ENCODE measurements around the gene AFF1.

GRCh38 chr4:87012265-87012953 lies 77.6 kb downstream of the AFF1 start:
- no peak for TF ChIP-seq POLR2AphosphoS5 (IDR thresholded peaks at IDR 0.05; ENCODE audit: low read depth, low read length)
- no peak for TF ChIP-seq POLR2A (IDR thresholded peaks at IDR 0.05; ENCODE audit: low read depth, low read length)
- TF ChIP-seq TAF1 (IDR thresholded peaks at IDR 0.05; ENCODE audit: borderline replicate concordance, low read depth, low read length) = no peak

Measured in GM12892 (cell line).